Prostate gland (tissue), 2 donors: ENCODE results near the gene IYD.

Source experiments
- POLR2A ChIP-seq: fragments of 450-650 bp; IDR thresholded peaks from one replicate; pipeline ENCODE4 v1.6.1; 2016; ENCODE audit warnings: antibody characterized with exemption, mild to moderate bottlenecking
- POLR2AphosphoS5 ChIP-seq: sonication (generic); formaldehyde crosslinking; IDR thresholded peaks from one replicate; pipeline ENCODE4 v1.6.1; 2017; ENCODE audit warnings: antibody characterized with exemption
- TF ChIP-seq, protein P1 (sequence below), 4 experiments: fragments of 200-600 bp in 2 of 4; fragments of 450-650 bp in 2 of 4; sonication (generic) in 2 of 4; IDR thresholded peaks; 1 replicate in 3 of 4; 2 replicates in 1 of 4; pipeline ENCODE4 v1.5.1; 2016 to 2019; ENCODE audit warnings: antibody characterized with exemption in 4 of 4, mild to moderate bottlenecking in 2 of 4, moderate library complexity in 2 of 4

DNA sequence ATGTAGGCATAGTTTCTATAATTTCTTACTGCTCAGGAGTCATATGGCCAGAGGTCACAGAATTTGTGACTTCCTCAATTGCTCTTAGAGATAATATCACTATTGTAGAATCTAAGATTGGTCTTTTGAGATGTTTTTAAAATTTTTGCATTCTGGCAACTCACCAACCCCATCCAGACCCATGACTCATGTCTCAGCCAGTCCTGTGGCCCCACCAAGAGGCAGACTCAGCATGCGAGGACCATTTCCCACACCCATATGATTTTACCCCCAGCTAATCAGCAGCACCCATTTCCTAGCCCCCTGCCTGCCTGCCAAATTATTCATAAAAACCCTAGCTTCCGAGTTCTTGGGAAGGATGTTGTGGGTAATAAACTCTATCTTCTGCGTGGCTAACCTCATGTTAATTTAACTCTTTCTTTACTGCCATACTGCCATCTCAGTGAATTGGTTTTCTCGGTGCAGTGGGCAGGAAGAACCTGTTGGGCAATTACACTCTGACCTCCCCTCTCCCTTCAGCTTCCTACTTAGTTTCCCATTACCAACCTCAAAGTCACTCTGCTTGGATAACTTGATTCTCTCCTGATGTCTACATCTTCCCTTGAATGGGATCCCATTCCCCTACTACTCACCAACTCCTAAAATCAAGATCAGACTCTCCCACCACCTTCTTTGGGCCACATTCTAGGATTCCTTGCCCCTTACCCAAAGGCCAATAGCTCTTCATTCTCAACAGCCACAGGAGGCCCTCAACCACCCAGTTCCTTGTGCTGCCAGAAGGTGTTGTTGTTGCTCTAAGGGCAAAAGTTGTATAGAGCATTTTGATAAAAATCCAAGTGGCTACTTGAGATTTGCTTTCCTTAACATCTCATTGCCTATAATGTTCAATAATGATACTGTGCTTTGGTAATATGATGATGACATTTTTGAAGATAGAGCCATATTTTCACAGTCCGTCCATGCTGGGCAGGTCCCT is 16.2 kb upstream of the IYD start:
- TF ChIP-seq, protein P1, sequence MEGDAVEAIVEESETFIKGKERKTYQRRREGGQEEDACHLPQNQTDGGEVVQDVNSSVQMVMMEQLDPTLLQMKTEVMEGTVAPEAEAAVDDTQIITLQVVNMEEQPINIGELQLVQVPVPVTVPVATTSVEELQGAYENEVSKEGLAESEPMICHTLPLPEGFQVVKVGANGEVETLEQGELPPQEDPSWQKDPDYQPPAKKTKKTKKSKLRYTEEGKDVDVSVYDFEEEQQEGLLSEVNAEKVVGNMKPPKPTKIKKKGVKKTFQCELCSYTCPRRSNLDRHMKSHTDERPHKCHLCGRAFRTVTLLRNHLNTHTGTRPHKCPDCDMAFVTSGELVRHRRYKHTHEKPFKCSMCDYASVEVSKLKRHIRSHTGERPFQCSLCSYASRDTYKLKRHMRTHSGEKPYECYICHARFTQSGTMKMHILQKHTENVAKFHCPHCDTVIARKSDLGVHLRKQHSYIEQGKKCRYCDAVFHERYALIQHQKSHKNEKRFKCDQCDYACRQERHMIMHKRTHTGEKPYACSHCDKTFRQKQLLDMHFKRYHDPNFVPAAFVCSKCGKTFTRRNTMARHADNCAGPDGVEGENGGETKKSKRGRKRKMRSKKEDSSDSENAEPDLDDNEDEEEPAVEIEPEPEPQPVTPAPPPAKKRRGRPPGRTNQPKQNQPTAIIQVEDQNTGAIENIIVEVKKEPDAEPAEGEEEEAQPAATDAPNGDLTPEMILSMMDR (IDR thresholded peaks at IDR 0.05) = no peak
- no peak for TF ChIP-seq POLR2AphosphoS5
- TF ChIP-seq POLR2A = no peak
